H1 (cell line): ENCODE data around the gene TEX30. TPM values are rescaled to one million over a fixed set of nuclear protein-coding genes. Genes with fewer than 3 reads are reported as not detected.
"Not testable (repeated sequence)": the region's sequence is repeated elsewhere in the genome, so short reads cannot be mapped to it uniquely, and the experiment has no call there.

Experiments used
- CTCF ChIA-PET: fragments of 300-600 bp; sonication (Branson Sonifier 250); formaldehyde crosslinking; loops from one replicate; lab custom pipeline; 2021; ENCODE audit not compliant: partially characterized antibody; lab: Charles Lee
- POLR2A ChIA-PET: fragments of 300-600 bp; sonication (Branson Sonifier 250); formaldehyde crosslinking; loops from one replicate; lab custom pipeline; 2021; ENCODE audit warnings: inconsistent platforms; ENCODE audit not compliant: partially characterized antibody; lab: Charles Lee
- DNase-seq, 2 experiments: peaks; one replicate each; pipeline versions ENCODE4 v3.0.0 to v3.0.0-alpha.2; 2010 to 2022; ENCODE audit warnings: low spot score in 2 of 2, low read depth in 1 of 2, mixed read lengths in 1 of 2
- FAIRE-seq: peaks from 2 replicates; lab custom pipeline; 2011; peaks lifted over from hg19 to GRCh38; lab: Jason Lieb, UNC
- H2AFZ ChIP-seq: 2 replicates; pipeline ENCODE4 v1.8.1; 2012; ENCODE audit warnings: low read length, inconsistent platforms
- H2AK5ac ChIP-seq: 2 replicates; pipeline ENCODE4 v1.6.1; 2013; ENCODE audit warnings: low read depth, low read length
- H2BK120ac ChIP-seq: replicated peaks from 2 replicates; pipeline ENCODE3; 2013; ENCODE audit warnings: low read depth, low read length, inconsistent platforms
- H2BK12ac ChIP-seq: 2 replicates; pipeline ENCODE4 v1.6.1; 2013; ENCODE audit warnings: low read depth, low read length
- H2BK15ac ChIP-seq: 2 replicates; pipeline ENCODE4 v1.6.1; 2013; ENCODE audit warnings: low read length
- H2BK20ac ChIP-seq: 2 replicates; pipeline ENCODE4 v1.6.1; 2013; ENCODE audit warnings: low read length
- H2BK5ac ChIP-seq: 2 replicates; pipeline ENCODE4 v1.6.1; 2013; ENCODE audit warnings: low read depth, low read length
- H3K14ac ChIP-seq: 2 replicates; pipeline ENCODE4 v1.6.1; 2013; ENCODE audit warnings: inconsistent platforms; ENCODE audit not compliant: insufficient read length
- H3K18ac ChIP-seq: 2 replicates; pipeline ENCODE4 v1.6.1; 2013; ENCODE audit warnings: low read length; ENCODE audit errors: extremely low read depth
- H3K23ac ChIP-seq: 2 replicates; pipeline ENCODE4 v1.6.1; 2013; ENCODE audit warnings: inconsistent platforms; ENCODE audit not compliant: insufficient read length
- H3K23me2 ChIP-seq: 2 replicates; pipeline ENCODE4 v1.6.1; 2013; ENCODE audit warnings: low read depth, low read length
- H3K27ac ChIP-seq: 2 replicates; pipeline ENCODE4 v1.6.1; 2011; ENCODE audit warnings: low read depth, low read length, inconsistent platforms
- H3K27me3 ChIP-seq, 4 experiments: replicated peaks in 1 of 4; 1 replicate in 1 of 4; 2 replicates in 3 of 4; pipeline versions ENCODE4 v1.6.1 to v1.8.1; 2011 to 2013; ENCODE audit warnings: low read length in 3 of 4, mild to moderate bottlenecking in 3 of 4, inconsistent platforms in 2 of 4, mixed read lengths in 2 of 4, moderate library complexity in 1 of 4; ENCODE audit not compliant: control insufficient read depth in 3 of 4, insufficient read depth in 3 of 4; ENCODE audit errors: extremely low read depth in 1 of 4
- H3K36me3 ChIP-seq, 4 experiments: 2 replicates each; pipeline versions ENCODE4 v1.6.1 to v1.8.1; 2011 to 2013; ENCODE audit warnings: mild to moderate bottlenecking in 4 of 4, low read length in 3 of 4, moderate library complexity in 2 of 4, control low read depth in 1 of 4, inconsistent platforms in 1 of 4; ENCODE audit not compliant: insufficient read depth in 4 of 4, control insufficient read depth in 2 of 4
- H3K4ac ChIP-seq: replicated peaks from 2 replicates; pipeline ENCODE3; 2013; ENCODE audit warnings: low read length, low read depth, mixed read lengths, inconsistent platforms; ENCODE audit not compliant: insufficient read length
- H3K4me1 ChIP-seq, 4 experiments: replicated peaks in 1 of 4; 1 replicate in 1 of 4; 2 replicates in 3 of 4; pipeline versions ENCODE4 v1.6.1 to v1.8.1; 2011 to 2013; ENCODE audit warnings: low read length in 3 of 4, inconsistent platforms in 2 of 4, mixed read lengths in 1 of 4; ENCODE audit not compliant: insufficient read depth in 4 of 4, control insufficient read depth in 3 of 4
- H3K4me2 ChIP-seq, 2 experiments: 2 replicates each; pipeline versions ENCODE4 v1.6.1 to v1.8.1; 2011 to 2013; ENCODE audit warnings: low read depth in 2 of 2, low read length in 2 of 2, control low read depth in 1 of 2, inconsistent platforms in 1 of 2, mild to moderate bottlenecking in 1 of 2; ENCODE audit not compliant: insufficient read depth in 1 of 2
- H3K4me3 ChIP-seq, 4 experiments: fragments of 200-600, 300-600 bp in 1 of 4; sonication (generic), shearing (Covaris generic), sonication (Bioruptor Twin) in 1 of 4; 2 replicates each; pipeline versions ENCODE4 v1.5.1 to v1.8.1; 2011 to 2016; ENCODE audit warnings: low read length in 4 of 4, low read depth in 3 of 4, control low read depth in 2 of 4, inconsistent platforms in 2 of 4, mild to moderate bottlenecking in 2 of 4, mixed read lengths in 1 of 4, moderate library complexity in 1 of 4; ENCODE audit not compliant: insufficient read depth in 2 of 4; ENCODE audit errors: extremely low read depth in 1 of 4
- H3K56ac ChIP-seq: replicated peaks from 2 replicates; pipeline ENCODE3; 2013; ENCODE audit warnings: low read depth, mild to moderate bottlenecking, mixed read lengths, low read length, inconsistent platforms; ENCODE audit not compliant: insufficient read length
- H3K79me1 ChIP-seq: 2 replicates; pipeline ENCODE4 v1.6.1; 2013; ENCODE audit warnings: low read depth, low read length, control low read depth
- H3K79me2 ChIP-seq, 2 experiments: 2 replicates each; pipeline versions ENCODE4 v1.6.1 to v1.8.1; 2012 to 2013; ENCODE audit warnings: low read length in 2 of 2, mild to moderate bottlenecking in 2 of 2, inconsistent platforms in 1 of 2; ENCODE audit not compliant: insufficient read depth in 2 of 2, control insufficient read depth in 1 of 2
- H3K9ac ChIP-seq, 4 experiments: replicated peaks in 1 of 4; 1 replicate in 1 of 4; 2 replicates in 3 of 4; pipeline versions ENCODE4 v1.6.1 to v1.8.1; 2011 to 2013; ENCODE audit warnings: low read depth in 3 of 4, low read length in 3 of 4, control low read depth in 2 of 4, mild to moderate bottlenecking in 2 of 4, moderate library complexity in 2 of 4, inconsistent platforms in 1 of 4; ENCODE audit errors: extremely low read depth in 1 of 4
- H3K9me3 ChIP-seq, 2 experiments: 2 replicates each; pipeline versions ENCODE4 v1.6.1 to v1.8.1; 2012 to 2013; ENCODE audit warnings: mild to moderate bottlenecking in 2 of 2, moderate library complexity in 2 of 2, control low read depth in 1 of 2, inconsistent platforms in 1 of 2, low read depth in 1 of 2, low read length in 1 of 2, mixed read lengths in 1 of 2; ENCODE audit not compliant: insufficient read depth in 2 of 2
- H4K20me1 ChIP-seq, 2 experiments: replicated peaks in 1 of 2; 2 replicates each; pipeline versions ENCODE3 to v1.8.1; 2011 to 2013; ENCODE audit warnings: inconsistent platforms in 2 of 2, low read length in 2 of 2, mild to moderate bottlenecking in 1 of 2; ENCODE audit not compliant: insufficient read depth in 2 of 2, control insufficient read depth in 1 of 2
- H4K5ac ChIP-seq: 2 replicates; pipeline ENCODE4 v1.6.1; 2013; ENCODE audit warnings: low read length, low read depth, mixed read lengths, inconsistent platforms; ENCODE audit not compliant: insufficient read length
- H4K8ac ChIP-seq: 2 replicates; pipeline ENCODE4 v1.8.0; 2013; ENCODE audit warnings: mild to moderate bottlenecking, moderate library complexity, low read length, inconsistent platforms; ENCODE audit not compliant: insufficient read depth; ENCODE audit errors: extremely low read depth
- H4K91ac ChIP-seq: replicated peaks from 2 replicates; pipeline ENCODE3; 2013; ENCODE audit warnings: low read length, mixed read lengths, inconsistent platforms; ENCODE audit not compliant: insufficient read length
- WGBS, 2 experiments: shearing (Covaris generic) in 1 of 2; methylation state at CpG; one replicate each; pipeline versions ENCODE4 v1.1.6 to v1.1.7; 2013 to 2015; ENCODE audit warnings: low lambda C conversion rate in 2 of 2, mixed read lengths in 2 of 2, inconsistent platforms in 1 of 2, low coverage in 1 of 2, missing lambda C conversion rate in 1 of 2; ENCODE audit not compliant: insufficient replicate concordance in 2 of 2, insufficient coverage in 1 of 2, insufficient read length in 1 of 2; ENCODE audit errors: extremely low coverage in 1 of 2, missing lambda C conversion rate in 1 of 2; 5-methylcytosine and 5-hydroxymethylcytosine counted together
- polyA plus RNA-seq, 7 experiments: library from polyadenylated mRNA; depleted of rRNA in 3 of 7; stranded (reverse) in 5 of 7; unstranded in 2 of 7; fragments of >200 nt in 5 of 7; fragments of 200-250 nt in 2 of 7; gene quantifications; 1 replicate in 5 of 7; 2 replicates in 1 of 7; 4 replicates in 1 of 7; pipeline versions ENCODE4 v1.2.1 to v1.2.3, GENCODE V29; 2011 to 2013; ENCODE audit warnings: missing spikeins in 2 of 7, mixed read lengths in 2 of 7
- total RNA-seq: library from RNA; stranded (reverse); fragmentation: NEBNext Ultra II Directional; extraction: Animal tissue kit (Norgen Biotek cat#: 25700); gene quantifications from 2 replicates; pipeline ENCODE4 v1.2.1, GENCODE V29; 2021

Gene TEX30
- total and polyA plus RNA-seq, 2 of the 8 experiments (the other 6 are each of a cell fraction or from before 2014, with no cell fraction given): 6.5 to 10.3 TPM

- H3K56ac ChIP-seq, H3K23ac ChIP-seq, H2AFZ ChIP-seq, H3K36me3 ChIP-seq, H3K4me3 ChIP-seq, H4K91ac ChIP-seq, H3K9me3 ChIP-seq, H3K79me1 ChIP-seq, H3K18ac ChIP-seq, H4K8ac ChIP-seq, CTCF ChIA-PET, H2BK5ac ChIP-seq, H4K5ac ChIP-seq, H4K20me1 ChIP-seq, H2BK120ac ChIP-seq, H3K79me2 ChIP-seq, H2BK15ac ChIP-seq, H2BK12ac ChIP-seq, DNase-seq, H3K4ac ChIP-seq, POLR2A ChIA-PET, H3K4me1 ChIP-seq, FAIRE-seq, H3K23me2 ChIP-seq, H3K27me3 ChIP-seq, H3K4me2 ChIP-seq, H3K14ac ChIP-seq, H3K27ac ChIP-seq, H2AK5ac ChIP-seq, H3K9ac ChIP-seq, H2BK20ac ChIP-seq: not testable (repeated sequence)
- WGBS, 2 experiments: 91% methylated on average over 4 of the region's 4 CpGs; no CpG with 5 or more reads in 1 of the 2 experiments
Measured at GRCh38 chr13:102780656-102781055, 7.1 kb upstream of the TEX30 start.
